ENCODE results near the gene MDFI.
A peak's percentile ranks its signal among the peaks of the same experiment; 100 is the strongest.

MDFI gene, protein sequence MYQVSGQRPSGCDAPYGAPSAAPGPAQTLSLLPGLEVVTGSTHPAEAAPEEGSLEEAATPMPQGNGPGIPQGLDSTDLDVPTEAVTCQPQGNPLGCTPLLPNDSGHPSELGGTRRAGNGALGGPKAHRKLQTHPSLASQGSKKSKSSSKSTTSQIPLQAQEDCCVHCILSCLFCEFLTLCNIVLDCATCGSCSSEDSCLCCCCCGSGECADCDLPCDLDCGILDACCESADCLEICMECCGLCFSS

DNA sequence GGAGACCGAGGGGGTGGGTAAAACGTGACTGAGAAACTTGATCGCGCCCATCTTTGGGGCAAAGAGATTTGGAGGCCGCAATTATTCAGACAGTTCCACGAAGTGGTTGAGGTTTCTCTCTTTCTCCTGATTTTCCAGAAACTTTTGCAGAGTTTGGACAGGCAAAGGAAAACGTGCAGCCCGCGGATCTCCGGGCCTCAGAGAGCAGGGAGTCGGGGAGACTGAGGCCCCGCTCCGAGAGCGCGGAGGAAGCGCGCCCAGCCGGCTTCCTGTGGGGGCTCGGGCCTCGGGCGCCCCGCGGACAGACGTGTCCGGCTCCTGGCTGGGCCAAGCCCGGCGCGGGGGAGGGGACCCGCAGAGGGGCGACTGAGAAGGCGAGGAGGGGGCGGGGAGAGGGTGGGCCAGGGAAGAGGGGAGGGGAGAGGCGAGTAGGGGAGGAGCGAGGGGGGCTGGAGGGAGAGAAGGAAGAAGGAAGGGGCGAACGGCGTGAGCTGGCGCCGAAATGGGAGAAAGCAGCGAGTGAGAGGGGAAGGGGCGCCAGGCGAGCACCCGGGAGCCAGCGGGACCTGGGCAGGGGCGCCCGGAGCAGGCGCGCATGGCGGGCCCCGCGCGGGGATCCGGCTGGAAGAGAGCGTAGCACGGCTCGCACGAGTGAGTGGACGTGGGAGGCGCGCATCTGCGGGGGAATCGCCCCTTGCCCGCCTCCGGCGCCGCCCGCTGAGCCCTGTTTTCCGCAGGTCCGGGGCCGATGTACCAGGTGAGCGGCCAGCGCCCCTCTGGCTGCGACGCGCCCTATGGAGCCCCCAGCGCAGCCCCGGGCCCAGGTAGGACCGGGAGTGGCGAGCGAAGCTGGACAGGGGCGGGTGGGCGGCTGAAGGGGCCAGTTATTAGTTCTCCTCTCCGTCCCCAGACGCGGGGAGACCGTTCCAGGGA is at the start of gene MDFI:
Gene MDFI (plus strand): TSS at position 467 of the 933 bp plus-strand sequence. CDS start 282 bp downstream, at position 749.
- DNase-seq (ENCODE audit: low read depth in 2 of 2, low spot score in 1 of 2) = no peak

GRCh38 chr6:41589223-41589622 is 49.0 kb upstream of the MDFI start:
- DNase-seq (ENCODE audit: low read depth in 2 of 2, low spot score in 1 of 2) = no peak

GRCh38 chr6:41589636-41590622 is 48.3 kb upstream of the MDFI start:
- no peak for DNase-seq (ENCODE audit: low read depth in 2 of 2, low spot score in 1 of 2)

GRCh38 chr6:41591122-41591521 is 47.1 kb upstream of the MDFI start:
- DNase-seq (ENCODE audit: low read depth in 2 of 2, low spot score in 1 of 2) = no peak

DNA sequence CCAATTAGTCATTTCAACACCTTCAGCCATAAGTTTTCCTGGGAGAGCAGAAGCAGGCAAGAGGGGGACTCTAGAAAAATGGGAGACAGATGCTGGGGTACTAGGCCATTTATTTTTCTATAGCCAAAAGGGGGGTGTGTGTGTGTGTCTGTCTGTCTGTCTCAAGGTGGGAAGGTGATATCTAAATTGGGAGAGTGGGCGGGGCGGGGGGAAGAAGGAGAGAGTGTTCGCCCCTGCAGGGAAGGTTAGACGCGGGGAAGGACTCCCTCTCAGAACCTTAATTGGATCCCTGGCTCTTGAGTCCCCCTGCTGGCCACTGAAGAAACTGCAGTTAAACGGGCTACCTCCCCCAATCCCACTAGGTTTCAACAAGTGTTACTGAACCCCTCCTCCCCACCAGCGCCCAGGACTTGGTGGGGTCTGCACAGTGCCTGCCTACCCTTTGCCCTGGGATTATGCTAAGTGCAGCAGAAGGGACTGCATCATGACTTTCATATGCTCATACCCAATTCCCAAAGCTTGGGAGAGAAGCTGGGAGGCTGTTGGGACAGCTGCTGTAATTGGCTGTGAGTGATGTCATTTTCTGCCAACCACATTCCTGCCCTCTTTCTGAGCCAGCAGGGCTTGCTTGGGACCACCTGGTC is 46.3 kb upstream of the MDFI start:
- DNase-seq (ENCODE audit: low read depth in 2 of 2, low spot score in 1 of 2) = peak; percentile 49 to 57

GRCh38 chr6:41593406-41593805 is 44.9 kb upstream of the MDFI start:
- DNase-seq (ENCODE audit: low read depth in 2 of 2, low spot score in 1 of 2) = no peak

- no peak for DNase-seq (ENCODE audit: low read depth in 2 of 2, low spot score in 1 of 2)
Observed at GRCh38 chr6:41593839-41594238, 44.4 kb upstream of the MDFI start.

DNA sequence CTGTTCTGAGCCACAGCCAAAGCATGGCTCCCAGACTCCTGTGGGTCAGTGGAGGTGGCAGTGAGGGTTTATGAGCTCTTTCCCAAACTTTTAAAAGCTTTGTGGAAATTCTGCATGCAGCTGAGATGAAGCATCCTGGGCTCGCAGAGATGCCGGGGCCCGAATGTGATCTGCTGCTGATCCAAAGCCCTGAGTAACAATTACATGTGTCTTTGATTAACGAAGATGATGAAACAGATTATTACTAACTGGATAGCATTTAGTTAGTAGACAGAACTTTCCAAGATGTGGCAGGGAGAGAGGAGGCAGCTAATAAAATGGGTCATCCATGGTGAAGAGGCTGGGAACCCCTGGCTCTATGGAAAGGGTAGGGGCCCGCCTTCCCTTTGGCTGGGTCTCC is 43.9 kb upstream of the MDFI start:
- no peak for DNase-seq (ENCODE audit: low read depth in 2 of 2, low spot score in 1 of 2)

DNA sequence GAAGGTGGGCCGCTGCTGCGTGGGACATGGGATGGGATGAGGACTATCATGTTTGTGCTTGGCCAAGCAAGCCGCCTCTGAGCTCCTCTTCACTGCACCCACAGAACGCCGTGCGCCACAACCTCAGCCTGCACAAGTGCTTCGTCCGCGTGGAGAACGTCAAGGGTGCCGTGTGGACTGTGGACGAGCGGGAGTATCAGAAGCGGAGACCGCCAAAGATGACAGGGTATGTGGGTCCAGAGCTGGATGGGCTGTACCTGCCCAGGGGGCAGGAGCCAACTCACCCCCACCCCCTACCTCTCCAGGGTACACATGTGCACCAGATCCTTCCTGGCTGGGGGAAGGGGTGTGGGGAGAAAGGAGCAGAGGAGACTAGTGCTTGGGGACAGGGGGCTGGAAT is 43.5 kb upstream of the MDFI start:
- no peak for DNase-seq (ENCODE audit: low read depth in 2 of 2, low spot score in 1 of 2)

GRCh38 chr6:41595166-41595565 is 43.1 kb upstream of the MDFI start:
- DNase-seq (ENCODE audit: low read depth in 2 of 2, low spot score in 1 of 2) = no peak

GRCh38 chr6:41596096-41596685 is 42.1 kb upstream of the MDFI start:
- DNase-seq (ENCODE audit: low read depth in 2 of 2, low spot score in 1 of 2) = no peak

- no peak for DNase-seq (ENCODE audit: low read depth in 2 of 2, low spot score in 1 of 2)
Observed at GRCh38 chr6:41596807-41597206, 41.5 kb upstream of the MDFI start.

DNA sequence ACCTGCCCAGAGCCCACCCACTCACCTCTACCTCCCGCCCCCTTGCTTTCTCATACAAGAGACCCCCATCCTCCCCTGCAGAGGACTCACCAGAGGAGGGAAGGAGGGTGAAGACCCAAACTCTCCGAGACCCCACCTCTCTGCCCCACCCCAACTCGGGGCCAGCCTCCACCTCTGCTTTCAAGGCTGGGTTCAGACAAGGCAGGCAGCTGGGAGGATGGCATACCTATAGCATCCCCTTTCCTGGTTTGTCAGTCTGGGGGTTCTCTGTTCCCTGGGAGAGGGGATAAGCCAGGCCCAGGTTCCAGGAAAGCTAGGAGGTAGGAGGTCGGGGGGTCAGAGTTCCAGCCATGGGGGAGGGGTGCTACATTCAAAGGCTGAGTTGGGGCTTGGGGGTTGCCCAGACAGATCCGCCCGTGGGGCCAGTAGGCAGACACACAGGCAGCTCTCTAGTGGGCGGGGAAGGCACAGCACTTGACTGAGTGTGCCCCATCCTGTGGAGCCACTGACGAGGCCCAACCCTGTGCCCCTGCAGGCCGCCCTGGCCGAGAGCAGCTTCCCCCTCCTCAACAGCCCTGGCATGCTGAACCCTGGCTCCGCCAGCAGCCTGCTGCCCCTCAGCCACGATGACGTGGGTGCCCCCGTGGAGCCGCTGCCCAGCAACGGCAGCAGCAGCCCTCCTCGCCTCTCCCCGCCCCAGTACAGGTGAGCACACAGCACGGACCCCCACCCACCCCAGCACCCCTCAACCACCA is 40.8 kb upstream of the MDFI start:
- no peak for DNase-seq (ENCODE audit: low read depth in 2 of 2, low spot score in 1 of 2)

GRCh38 chr6:41598670-41599014 is 39.6 kb upstream of the MDFI start:
- no peak for DNase-seq (ENCODE audit: low read depth in 2 of 2, low spot score in 1 of 2)

DNA sequence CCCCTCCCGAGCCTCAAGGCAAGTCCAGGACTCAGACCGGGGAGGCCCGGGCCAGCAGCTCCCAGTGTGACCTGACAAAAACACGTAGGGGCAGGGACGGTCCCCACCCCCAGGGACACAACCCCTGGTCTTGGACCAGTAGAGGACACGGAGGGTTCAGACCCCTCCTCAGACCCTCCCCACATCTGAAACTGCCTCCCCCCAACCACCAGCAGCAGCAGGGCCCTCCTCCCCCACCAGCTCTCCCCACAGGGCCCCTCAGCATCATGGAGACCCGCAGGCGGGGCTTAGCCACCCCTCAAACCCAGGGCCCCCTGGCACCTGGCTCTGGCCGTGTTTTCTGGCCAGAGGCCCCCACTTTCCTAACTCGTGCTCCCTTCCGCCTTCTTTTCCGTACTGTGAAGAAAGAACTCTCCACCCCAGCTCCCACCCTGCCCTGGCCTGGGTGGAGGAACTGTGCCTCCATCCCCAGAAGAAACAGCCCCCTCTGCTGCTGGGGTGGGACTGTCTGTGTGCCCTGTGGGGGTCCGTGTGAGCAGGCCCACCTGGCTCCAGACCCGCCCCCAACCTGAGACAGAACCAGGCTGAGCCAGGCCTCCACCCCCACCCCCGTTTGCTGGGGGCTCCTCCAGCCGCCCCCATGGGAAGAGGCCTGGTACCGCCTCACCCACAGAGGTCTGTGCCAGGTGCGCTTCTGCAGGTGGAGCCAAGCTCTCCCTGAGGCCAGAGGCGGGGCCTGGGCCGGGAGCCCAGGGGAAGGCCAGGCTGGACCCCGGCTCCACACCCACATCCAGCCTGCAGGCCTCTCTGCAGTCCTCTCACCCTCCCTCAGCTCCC is 39.0 kb upstream of the MDFI start:
- no peak for DNase-seq (ENCODE audit: low read depth in 2 of 2, low spot score in 1 of 2)

DNA sequence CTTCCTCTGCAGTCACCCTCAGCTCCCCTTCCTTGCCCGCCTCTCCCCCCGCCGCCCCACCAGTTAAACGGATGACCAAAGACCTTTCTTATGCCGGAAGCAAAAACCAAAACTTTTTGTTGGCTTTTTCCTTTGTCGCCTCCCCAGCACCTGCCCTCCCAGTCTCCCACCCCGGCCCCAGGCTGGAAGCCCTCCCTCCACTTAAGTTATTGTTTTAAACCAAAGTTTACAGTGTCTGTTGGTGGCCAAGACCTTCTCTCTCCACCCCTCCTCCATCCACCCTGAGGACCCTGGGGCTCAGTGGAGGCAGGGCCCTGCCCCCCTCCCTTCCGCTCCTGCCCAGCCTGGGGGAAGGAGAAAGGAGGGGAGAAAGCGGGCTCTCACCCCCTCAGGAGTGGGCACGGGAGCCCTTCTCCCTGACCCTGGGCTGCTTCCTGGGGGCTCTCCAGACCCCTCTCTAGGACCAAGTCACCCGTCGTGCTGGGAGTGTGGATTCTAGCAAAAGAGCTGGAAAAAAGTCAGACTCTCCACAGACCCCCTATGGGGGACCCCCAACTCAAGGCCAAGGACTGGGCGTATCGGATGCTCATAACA is 38.3 kb upstream of the MDFI start:
- no peak for DNase-seq (ENCODE audit: low read depth in 2 of 2, low spot score in 1 of 2)

GRCh38 chr6:41600499-41601247 is 37.6 kb upstream of the MDFI start:
- DNase-seq (ENCODE audit: low read depth in 2 of 2, low spot score in 1 of 2) = no peak

GRCh38 chr6:41601248-41601549 is 37.1 kb upstream of the MDFI start:
- DNase-seq (ENCODE audit: low read depth in 2 of 2, low spot score in 1 of 2) = no peak
